HepG2 (cell line): ENCODE results near the gene PIEZO1. TPM values are rescaled to one million over a fixed set of nuclear protein-coding genes. Genes with fewer than 3 reads are reported as not detected.

Source experiments
- BCL6 ChIP-seq: IDR thresholded peaks from 2 replicates; pipeline ENCODE4 v1.6.1; 2016; ENCODE audit warnings: missing genetic modification reagents, missing compliant biosample characterization
- CHD4 ChIP-seq: fragments of 200-600 bp; sonication (generic); IDR thresholded peaks from 2 replicates; pipeline ENCODE4 v1.7.0; 2017; ENCODE audit warnings: mild to moderate bottlenecking, low read length, borderline replicate concordance
- IKZF1 ChIP-seq: fragments of 450-650 bp; IDR thresholded peaks from 2 replicates; pipeline ENCODE4 v1.7.1; 2016
- KLF13 ChIP-seq: sonication (generic); formaldehyde crosslinking; IDR thresholded peaks from 2 replicates; pipeline ENCODE4 v1.4.0; 2020; ENCODE audit warnings: mild to moderate bottlenecking, missing genetic modification reagents
- RXRA ChIP-seq: sonication (generic); formaldehyde crosslinking; IDR thresholded peaks from 2 replicates; pipeline ENCODE4 v1.5.1; 2020; ENCODE audit warnings: missing genetic modification reagents
- SMARCE1 ChIP-seq: fragments of 450-650 bp; IDR thresholded peaks from 2 replicates; pipeline ENCODE4 v1.6.1; 2017; ENCODE audit warnings: borderline replicate concordance
- SMYD3 ChIP-seq: sonication (generic); formaldehyde crosslinking; IDR thresholded peaks from 2 replicates; pipeline ENCODE4 v1.8.1; 2023; ENCODE audit warnings: mild to moderate bottlenecking, missing genetic modification reagents
- XRCC5 ChIP-seq: fragments of 200-400 bp; formaldehyde crosslinking; optimal IDR thresholded peaks from 2 replicates; pipeline ENCODE3; 2017; ENCODE audit warnings: mild to moderate bottlenecking, low read length
- ZBTB21 ChIP-seq: sonication (generic); formaldehyde crosslinking; IDR thresholded peaks from 2 replicates; pipeline ENCODE4 v1.4.0; 2020; ENCODE audit warnings: missing genetic modification reagents
- ZFX ChIP-seq: sonication (generic); formaldehyde crosslinking; IDR thresholded peaks from 2 replicates; pipeline ENCODE4 v1.4.0; 2020; ENCODE audit warnings: mild to moderate bottlenecking, low read depth, missing genetic modification reagents, moderate library complexity
- ZNF20 ChIP-seq: sonication (generic); formaldehyde crosslinking; IDR thresholded peaks from 2 replicates; pipeline ENCODE4 v1.4.0; 2020; ENCODE audit warnings: mild to moderate bottlenecking, moderate library complexity, missing genetic modification reagents
- ZNF34 ChIP-seq: sonication (generic); formaldehyde crosslinking; IDR thresholded peaks from 2 replicates; pipeline ENCODE4 v1.4.0; 2020; ENCODE audit warnings: mild to moderate bottlenecking, missing genetic modification reagents, borderline replicate concordance
- ZNF441 ChIP-seq: sonication (generic); formaldehyde crosslinking; IDR thresholded peaks from 2 replicates; pipeline ENCODE4 v1.7.0; 2021; ENCODE audit warnings: missing genetic modification reagents, borderline replicate concordance
- ZNF644 ChIP-seq: IDR thresholded peaks from 2 replicates; pipeline ENCODE4 v1.6.1; 2016; ENCODE audit warnings: low read depth
- ZNF672 ChIP-seq: sonication (generic); formaldehyde crosslinking; IDR thresholded peaks from 2 replicates; pipeline ENCODE4 v1.8.1; 2022; ENCODE audit warnings: missing genetic modification reagents
- ZNF777 ChIP-seq: sonication (generic); formaldehyde crosslinking; IDR thresholded peaks from 2 replicates; pipeline ENCODE4 v1.4.0; 2020; ENCODE audit warnings: missing genetic modification reagents
- polyA plus RNA-seq, 8 experiments: library from polyadenylated mRNA; depleted of rRNA in 3 of 8; stranded (reverse) in 7 of 8; unstranded in 1 of 8; fragments of >200 nt; fragmentation: Illumina TruSeq in 4 of 8; extraction: Trizol in 4 of 8; gene quantifications; 2 replicates each; pipeline versions ENCODE4 v1.2.1 to v1.2.3, GENCODE V29; 2011 to 2016; ENCODE audit warnings: low read depth in 4 of 8, missing spikeins in 1 of 8, mixed read lengths in 1 of 8; ENCODE audit not compliant: insufficient read depth in 1 of 8
- total RNA-seq, 5 experiments: library from RNA; depleted of rRNA; stranded (reverse); fragments of >200 nt; fragmentation: Illumina TruSeq; extraction: Trizol; gene quantifications; 2 replicates each; pipeline ENCODE4 v1.2.3, GENCODE V29; 2016; ENCODE audit warnings: low read depth in 1 of 5
- TF ChIP-seq, protein P1 (sequence below): sonication (generic); formaldehyde crosslinking; IDR thresholded peaks from 2 replicates; pipeline ENCODE4 v1.4.0; 2020; ENCODE audit warnings: low read depth, missing genetic modification reagents
- TF ChIP-seq, protein P2 (sequence below): sonication (generic); formaldehyde crosslinking; IDR thresholded peaks from 2 replicates; pipeline ENCODE4 v1.5.0; 2020; ENCODE audit warnings: missing genetic modification reagents
- TF ChIP-seq, protein P3 (sequence below): sonication (generic); formaldehyde crosslinking; IDR thresholded peaks from 2 replicates; pipeline ENCODE4 v1.5.0; 2020; ENCODE audit warnings: mild to moderate bottlenecking, missing genetic modification reagents, borderline replicate concordance
- TF ChIP-seq, protein P4 (sequence below): sonication (generic); formaldehyde crosslinking; IDR thresholded peaks from 2 replicates; pipeline ENCODE4 v1.5.0; 2020; ENCODE audit warnings: mild to moderate bottlenecking, missing genetic modification reagents
- TF ChIP-seq, protein P5 (sequence below): sonication (generic); formaldehyde crosslinking; IDR thresholded peaks from 2 replicates; pipeline ENCODE4 v1.4.0; 2020; ENCODE audit warnings: mild to moderate bottlenecking, missing genetic modification reagents

The PIEZO1 gene
- total and polyA plus RNA-seq, 2 of the 13 experiments (the other 11 are each of a cell fraction or from before 2014, with no cell fraction given), result 67.9 to 85.0 TPM

DNA sequence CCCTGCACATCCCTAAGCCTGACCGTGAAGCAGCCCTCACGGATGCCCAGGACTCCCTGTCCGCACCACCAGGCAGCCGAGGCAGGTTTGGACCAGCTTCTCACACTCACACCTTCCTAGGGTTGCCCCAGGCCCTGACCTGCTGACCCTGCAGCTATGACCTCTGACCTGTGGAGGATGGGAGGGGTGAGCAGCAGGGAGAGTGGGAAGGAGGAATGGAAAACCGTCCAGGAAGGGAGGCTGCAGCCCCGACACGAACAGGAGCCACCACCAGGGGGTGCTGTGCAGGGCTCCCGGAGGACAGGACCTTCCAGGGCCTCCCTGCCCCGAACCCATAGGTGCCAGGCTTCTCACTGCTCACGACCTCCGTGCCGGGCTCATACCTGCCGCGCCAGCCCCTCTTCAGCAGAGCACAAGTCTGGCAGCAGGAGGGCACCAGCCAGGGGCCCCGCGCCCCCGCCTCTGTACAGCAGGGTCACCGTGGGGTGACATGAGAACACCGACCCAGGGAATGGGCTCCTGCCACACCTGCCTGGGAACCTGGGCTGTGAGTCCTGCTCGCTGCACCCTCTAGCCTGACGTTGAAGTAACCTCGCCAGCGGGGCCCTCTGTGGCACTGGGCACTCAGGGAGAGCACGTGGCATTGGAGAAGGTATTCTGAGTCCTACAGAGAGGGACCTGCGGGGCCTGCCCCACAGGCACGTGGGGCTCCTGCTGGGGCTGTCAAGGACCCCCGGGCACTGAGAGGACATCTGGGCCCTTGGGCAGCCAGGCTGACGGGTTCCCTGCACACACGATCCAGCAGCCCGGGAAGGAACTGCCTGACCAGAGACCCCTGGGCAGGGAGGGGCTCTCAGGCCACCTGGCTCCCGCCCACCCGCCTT, 41.1 kb downstream of the PIEZO1 start (continued):
- TF ChIP-seq, protein P1, sequence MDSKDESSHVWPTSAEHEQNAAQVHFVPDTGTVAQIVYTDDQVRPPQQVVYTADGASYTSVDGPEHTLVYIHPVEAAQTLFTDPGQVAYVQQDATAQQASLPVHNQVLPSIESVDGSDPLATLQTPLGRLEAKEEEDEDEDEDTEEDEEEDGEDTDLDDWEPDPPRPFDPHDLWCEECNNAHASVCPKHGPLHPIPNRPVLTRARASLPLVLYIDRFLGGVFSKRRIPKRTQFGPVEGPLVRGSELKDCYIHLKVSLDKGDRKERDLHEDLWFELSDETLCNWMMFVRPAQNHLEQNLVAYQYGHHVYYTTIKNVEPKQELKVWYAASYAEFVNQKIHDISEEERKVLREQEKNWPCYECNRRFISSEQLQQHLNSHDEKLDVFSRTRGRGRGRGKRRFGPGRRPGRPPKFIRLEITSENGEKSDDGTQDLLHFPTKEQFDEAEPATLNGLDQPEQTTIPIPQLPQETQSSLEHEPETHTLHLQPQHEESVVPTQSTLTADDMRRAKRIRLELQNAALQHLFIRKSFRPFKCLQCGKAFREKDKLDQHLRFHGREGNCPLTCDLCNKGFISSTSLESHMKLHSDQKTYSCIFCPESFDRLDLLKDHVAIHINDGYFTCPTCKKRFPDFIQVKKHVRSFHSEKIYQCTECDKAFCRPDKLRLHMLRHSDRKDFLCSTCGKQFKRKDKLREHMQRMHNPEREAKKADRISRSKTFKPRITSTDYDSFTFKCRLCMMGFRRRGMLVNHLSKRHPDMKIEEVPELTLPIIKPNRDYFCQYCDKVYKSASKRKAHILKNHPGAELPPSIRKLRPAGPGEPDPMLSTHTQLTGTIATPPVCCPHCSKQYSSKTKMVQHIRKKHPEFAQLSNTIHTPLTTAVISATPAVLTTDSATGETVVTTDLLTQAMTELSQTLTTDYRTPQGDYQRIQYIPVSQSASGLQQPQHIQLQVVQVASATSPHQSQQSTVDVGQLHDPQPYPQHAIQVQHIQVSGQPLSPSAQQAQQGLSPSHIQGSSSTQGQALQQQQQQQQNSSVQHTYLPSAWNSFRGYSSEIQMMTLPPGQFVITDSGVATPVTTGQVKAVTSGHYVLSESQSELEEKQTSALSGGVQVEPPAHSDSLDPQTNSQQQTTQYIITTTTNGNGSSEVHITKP, result no peak
- TF ChIP-seq, protein P2, sequence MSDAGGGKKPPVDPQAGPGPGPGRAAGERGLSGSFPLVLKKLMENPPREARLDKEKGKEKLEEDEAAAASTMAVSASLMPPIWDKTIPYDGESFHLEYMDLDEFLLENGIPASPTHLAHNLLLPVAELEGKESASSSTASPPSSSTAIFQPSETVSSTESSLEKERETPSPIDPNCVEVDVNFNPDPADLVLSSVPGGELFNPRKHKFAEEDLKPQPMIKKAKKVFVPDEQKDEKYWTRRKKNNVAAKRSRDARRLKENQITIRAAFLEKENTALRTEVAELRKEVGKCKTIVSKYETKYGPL (CRISPR knock-in tag), result no peak
- TF ChIP-seq KLF13 (CRISPR knock-in tag) (no peak), CHD4 (no peak), BCL6 (CRISPR knock-in tag) (0 out of 2 replicates have a peak, but pooled peaks have one; percentile 27), ZNF644 (CRISPR knock-in tag) (no peak), ZNF20 (CRISPR knock-in tag) (no peak), ZFX (CRISPR knock-in tag) (peak; percentile 51), IKZF1 (no peak), RXRA (CRISPR knock-in tag) (no peak), XRCC5 (peak; percentile 90), ZNF777 (CRISPR knock-in tag) (peak; percentile 72), SMYD3 (CRISPR knock-in tag) (no peak), ZNF672 (CRISPR knock-in tag) (no peak), SMARCE1 (no peak), ZBTB21 (CRISPR knock-in tag) (no peak), ZNF441 (CRISPR knock-in tag) (no peak), ZNF34 (CRISPR knock-in tag) (0 out of 2 replicates have a peak, but pooled peaks have one; percentile 45)
- TF ChIP-seq, protein P3, sequence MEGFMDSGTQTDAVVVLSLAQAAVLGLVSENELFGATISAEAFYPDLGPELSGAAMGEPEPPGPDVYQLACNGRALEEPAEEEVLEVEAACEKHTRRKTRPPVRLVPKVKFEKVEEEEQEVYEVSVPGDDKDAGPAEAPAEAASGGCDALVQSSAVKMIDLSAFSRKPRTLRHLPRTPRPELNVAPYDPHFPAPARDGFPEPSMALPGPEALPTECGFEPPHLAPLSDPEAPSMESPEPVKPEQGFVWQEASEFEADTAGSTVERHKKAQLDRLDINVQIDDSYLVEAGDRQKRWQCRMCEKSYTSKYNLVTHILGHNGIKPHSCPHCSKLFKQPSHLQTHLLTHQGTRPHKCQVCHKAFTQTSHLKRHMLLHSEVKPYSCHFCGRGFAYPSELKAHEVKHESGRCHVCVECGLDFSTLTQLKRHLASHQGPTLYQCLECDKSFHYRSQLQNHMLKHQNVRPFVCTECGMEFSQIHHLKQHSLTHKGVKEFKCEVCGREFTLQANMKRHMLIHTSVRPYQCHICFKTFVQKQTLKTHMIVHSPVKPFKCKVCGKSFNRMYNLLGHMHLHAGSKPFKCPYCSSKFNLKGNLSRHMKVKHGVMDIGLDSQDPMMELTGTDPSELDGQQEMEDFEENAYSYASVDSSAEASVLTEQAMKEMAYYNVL (CRISPR knock-in tag), result no peak
- TF ChIP-seq, protein P4, sequence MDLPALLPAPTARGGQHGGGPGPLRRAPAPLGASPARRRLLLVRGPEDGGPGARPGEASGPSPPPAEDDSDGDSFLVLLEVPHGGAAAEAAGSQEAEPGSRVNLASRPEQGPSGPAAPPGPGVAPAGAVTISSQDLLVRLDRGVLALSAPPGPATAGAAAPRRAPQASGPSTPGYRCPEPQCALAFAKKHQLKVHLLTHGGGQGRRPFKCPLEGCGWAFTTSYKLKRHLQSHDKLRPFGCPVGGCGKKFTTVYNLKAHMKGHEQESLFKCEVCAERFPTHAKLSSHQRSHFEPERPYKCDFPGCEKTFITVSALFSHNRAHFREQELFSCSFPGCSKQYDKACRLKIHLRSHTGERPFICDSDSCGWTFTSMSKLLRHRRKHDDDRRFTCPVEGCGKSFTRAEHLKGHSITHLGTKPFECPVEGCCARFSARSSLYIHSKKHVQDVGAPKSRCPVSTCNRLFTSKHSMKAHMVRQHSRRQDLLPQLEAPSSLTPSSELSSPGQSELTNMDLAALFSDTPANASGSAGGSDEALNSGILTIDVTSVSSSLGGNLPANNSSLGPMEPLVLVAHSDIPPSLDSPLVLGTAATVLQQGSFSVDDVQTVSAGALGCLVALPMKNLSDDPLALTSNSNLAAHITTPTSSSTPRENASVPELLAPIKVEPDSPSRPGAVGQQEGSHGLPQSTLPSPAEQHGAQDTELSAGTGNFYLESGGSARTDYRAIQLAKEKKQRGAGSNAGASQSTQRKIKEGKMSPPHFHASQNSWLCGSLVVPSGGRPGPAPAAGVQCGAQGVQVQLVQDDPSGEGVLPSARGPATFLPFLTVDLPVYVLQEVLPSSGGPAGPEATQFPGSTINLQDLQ (CRISPR knock-in tag), result peak; percentile 54; the same call in 1 of the 2 replicates
- TF ChIP-seq, protein P5, sequence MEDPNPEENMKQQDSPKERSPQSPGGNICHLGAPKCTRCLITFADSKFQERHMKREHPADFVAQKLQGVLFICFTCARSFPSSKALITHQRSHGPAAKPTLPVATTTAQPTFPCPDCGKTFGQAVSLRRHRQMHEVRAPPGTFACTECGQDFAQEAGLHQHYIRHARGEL (CRISPR knock-in tag), result no peak
